PC-3 (cell line): Measurements from ENCODE around the gene SERPINA6.

Source experiments
- EZH2 ChIP-seq: fragments of 300-600 bp; sonication (generic); IDR thresholded peaks from one replicate; pipeline ENCODE4 v1.6.1; 2017; ENCODE audit warnings: antibody characterized with exemption, mild to moderate bottlenecking, low read length; ENCODE audit not compliant: unreplicated experiment
- TF ChIP-seq, protein P1 (sequence below): fragments of 300-600 bp; sonication (generic); conservative IDR thresholded peaks from 2 replicates; pipeline ENCODE4 v1.5.1; 2017; ENCODE audit warnings: antibody characterized with exemption, low read depth, mild to moderate bottlenecking, low read length

DNA sequence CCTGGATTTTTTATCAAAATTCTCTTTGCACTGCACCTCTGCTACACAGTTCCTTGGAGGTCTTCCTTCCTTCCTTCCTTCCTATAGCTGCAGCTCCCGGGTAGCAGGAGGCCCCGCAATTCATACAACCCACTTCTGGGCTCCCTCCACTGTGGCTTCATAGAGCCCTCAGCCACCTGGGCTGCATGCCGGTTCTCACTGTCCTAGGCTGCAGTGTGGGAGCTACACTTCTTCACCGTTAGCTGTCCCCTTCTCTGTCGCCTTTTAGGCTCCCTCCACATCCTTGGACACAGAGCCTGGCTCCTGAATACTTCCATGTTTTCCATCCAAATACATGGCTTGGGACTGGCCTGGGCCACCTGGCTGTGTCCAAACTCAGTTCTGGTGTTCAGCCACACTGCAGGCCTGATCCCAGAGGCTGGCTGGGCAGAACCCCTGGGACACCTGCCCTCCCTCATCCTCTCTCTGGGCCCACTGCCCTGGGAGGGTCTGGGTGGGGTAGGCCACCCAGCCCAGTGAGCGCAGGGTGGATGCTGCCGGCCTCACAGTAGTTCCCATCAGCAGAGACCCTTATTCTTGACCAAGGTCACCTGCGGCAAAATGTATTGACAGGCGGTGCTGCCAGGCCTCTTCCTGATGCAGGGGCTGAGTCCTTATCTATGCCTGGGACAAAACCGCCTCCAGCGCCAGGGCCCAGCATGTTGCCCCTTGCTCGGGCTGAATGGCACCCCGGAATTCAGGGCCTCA is 31.8 kb downstream of the SERPINA6 start:
- TF ChIP-seq, protein P1, sequence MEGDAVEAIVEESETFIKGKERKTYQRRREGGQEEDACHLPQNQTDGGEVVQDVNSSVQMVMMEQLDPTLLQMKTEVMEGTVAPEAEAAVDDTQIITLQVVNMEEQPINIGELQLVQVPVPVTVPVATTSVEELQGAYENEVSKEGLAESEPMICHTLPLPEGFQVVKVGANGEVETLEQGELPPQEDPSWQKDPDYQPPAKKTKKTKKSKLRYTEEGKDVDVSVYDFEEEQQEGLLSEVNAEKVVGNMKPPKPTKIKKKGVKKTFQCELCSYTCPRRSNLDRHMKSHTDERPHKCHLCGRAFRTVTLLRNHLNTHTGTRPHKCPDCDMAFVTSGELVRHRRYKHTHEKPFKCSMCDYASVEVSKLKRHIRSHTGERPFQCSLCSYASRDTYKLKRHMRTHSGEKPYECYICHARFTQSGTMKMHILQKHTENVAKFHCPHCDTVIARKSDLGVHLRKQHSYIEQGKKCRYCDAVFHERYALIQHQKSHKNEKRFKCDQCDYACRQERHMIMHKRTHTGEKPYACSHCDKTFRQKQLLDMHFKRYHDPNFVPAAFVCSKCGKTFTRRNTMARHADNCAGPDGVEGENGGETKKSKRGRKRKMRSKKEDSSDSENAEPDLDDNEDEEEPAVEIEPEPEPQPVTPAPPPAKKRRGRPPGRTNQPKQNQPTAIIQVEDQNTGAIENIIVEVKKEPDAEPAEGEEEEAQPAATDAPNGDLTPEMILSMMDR = no peak
- TF ChIP-seq EZH2 = no peak
